ENCODE results near the gene UVSSA. TPM values are rescaled to one million over a fixed set of nuclear protein-coding genes. Genes with fewer than 3 reads are reported as not detected.
"Not testable (repeated sequence)": the region's sequence is repeated elsewhere in the genome, so short reads cannot be mapped to it uniquely, and the experiment has no call there.

UVSSA gene
- total RNA-seq, 2 experiments from 2014 or later, result 22.2 to 22.3 TPM

GRCh38 chr4:1384675-1385372, 37.8 kb downstream of the UVSSA start:
- no peaks in the 10 kb centered on the region for H3K27me3 Mint-ChIP-seq
- ChIA-PET POLR2A (no interaction called here), CTCF (no interaction called here)
- no peak for DNase-seq
- peaks cover 12% of the 10 kb centered on the region for H3K9me3 Mint-ChIP-seq
- H3K36me3 Mint-ChIP-seq (ENCODE audit: low read depth), result peaks cover 5% of the 10 kb centered on the region
- H3K4me3 Mint-ChIP-seq, result no peak overlapping the region
- no peaks in the 10 kb centered on the region for H3K4me1 Mint-ChIP-seq
- no peak overlapping the region for H3K27ac Mint-ChIP-seq

- H3K4me3 Mint-ChIP-seq, result no peak overlapping the region
- H3K27me3 Mint-ChIP-seq, result no peaks in the 10 kb centered on the region
- no peak for DNase-seq
- no peaks in the 10 kb centered on the region for H3K4me1 Mint-ChIP-seq
- H3K27ac Mint-ChIP-seq, result no peak overlapping the region
- H3K36me3 Mint-ChIP-seq (ENCODE audit: low read depth), result peaks cover 5% of the 10 kb centered on the region
- CTCF ChIA-PET, result no interaction called here
- H3K9me3 Mint-ChIP-seq, result peaks cover 13% of the 10 kb centered on the region
- POLR2A ChIA-PET, result no interaction called here
Measured at GRCh38 chr4:1385373-1386340, 38.6 kb downstream of the UVSSA start.

GRCh38 chr4:1393363-1393762, 46.4 kb downstream of the UVSSA start:
- DNase-seq, H3K4me3 Mint-ChIP-seq, POLR2A ChIA-PET, H3K27me3 Mint-ChIP-seq, CTCF ChIA-PET, H3K4me1 Mint-ChIP-seq, H3K27ac Mint-ChIP-seq: not testable (repeated sequence)
- H3K36me3 Mint-ChIP-seq (ENCODE audit: low read depth), result peaks cover 18% of the 10 kb centered on the region
- peaks cover 22% of the 10 kb centered on the region for H3K9me3 Mint-ChIP-seq

GRCh38 chr4:1393866-1394265, 46.9 kb downstream of the UVSSA start:
- peaks cover 18% of the 10 kb centered on the region for H3K36me3 Mint-ChIP-seq (ENCODE audit: low read depth)

GRCh38 chr4:1394554-1395388, 47.8 kb downstream of the UVSSA start:
- H3K27ac Mint-ChIP-seq, H3K4me3 Mint-ChIP-seq, H3K27me3 Mint-ChIP-seq, H3K4me1 Mint-ChIP-seq, CTCF ChIA-PET, POLR2A ChIA-PET, DNase-seq: not testable (repeated sequence)
- Mint-ChIP-seq H3K9me3 (peaks cover 13% of the 10 kb centered on the region), H3K36me3 (ENCODE audit: low read depth) (peaks cover 18% of the 10 kb centered on the region)

More at GRCh38 chr4:1393866-1394265, 46.9 kb downstream of the UVSSA start:
- Mint-ChIP-seq H3K27me3 (no peaks in the 10 kb centered on the region), H3K4me3 (no peak overlapping the region), H3K9me3 (peaks cover 18% of the 10 kb centered on the region), H3K4me1 (no peaks in the 10 kb centered on the region), H3K27ac (no peak overlapping the region)
- POLR2A ChIA-PET, result no interaction called here
- DNase-seq, result no peak
- CTCF ChIA-PET, result no interaction called here

GRCh38 chr4:1395389-1395820, 48.4 kb downstream of the UVSSA start:
- H3K27ac Mint-ChIP-seq, H3K4me3 Mint-ChIP-seq, DNase-seq, H3K27me3 Mint-ChIP-seq, H3K4me1 Mint-ChIP-seq, CTCF ChIA-PET, POLR2A ChIA-PET: not testable (repeated sequence)
- Mint-ChIP-seq H3K36me3 (ENCODE audit: low read depth) (peaks cover 18% of the 10 kb centered on the region), H3K9me3 (peaks cover 12% of the 10 kb centered on the region)

- CTCF ChIA-PET, result no interaction called here
- Mint-ChIP-seq H3K4me3 (no peak overlapping the region), H3K27ac (no peak overlapping the region), H3K36me3 (ENCODE audit: low read depth) (peaks cover 18% of the 10 kb centered on the region), H3K9me3 (peaks cover 12% of the 10 kb centered on the region), H3K4me1 (no peaks in the 10 kb centered on the region), H3K27me3 (peaks cover 5% of the 10 kb centered on the region)
- no peak for DNase-seq
- POLR2A ChIA-PET, result no interaction called here
Measured at GRCh38 chr4:1395941-1396805, 49.2 kb downstream of the UVSSA start.

GRCh38 chr4:1396806-1397455, 49.9 kb downstream of the UVSSA start:
- POLR2A ChIA-PET, result no interaction called here
- CTCF ChIA-PET, result no interaction called here

GRCh38 chr4:1398681-1399507, 51.9 kb downstream of the UVSSA start:
- Mint-ChIP-seq H3K4me1 (no peaks in the 10 kb centered on the region), H3K27ac (no peak overlapping the region), H3K36me3 (ENCODE audit: low read depth) (peaks cover 14% of the 10 kb centered on the region), H3K4me3 (no peak overlapping the region), H3K9me3 (peaks cover 8% of the 10 kb centered on the region), H3K27me3 (peaks cover 20% of the 10 kb centered on the region)
- DNase-seq, result no peak
- CTCF ChIA-PET, result no interaction called here
- POLR2A ChIA-PET, result no interaction called here

More at GRCh38 chr4:1396806-1397455, 49.9 kb downstream of the UVSSA start:
- no peak overlapping the region for H3K4me3 Mint-ChIP-seq
- H3K27me3 Mint-ChIP-seq, result peaks cover 11% of the 10 kb centered on the region
- no peaks in the 10 kb centered on the region for H3K4me1 Mint-ChIP-seq
- peaks cover 18% of the 10 kb centered on the region for H3K36me3 Mint-ChIP-seq (ENCODE audit: low read depth)
- no peak for DNase-seq
- H3K9me3 Mint-ChIP-seq, result peaks cover 12% of the 10 kb centered on the region
- H3K27ac Mint-ChIP-seq, result no peak overlapping the region

- no peak for DNase-seq
- peaks cover 24% of the 10 kb centered on the region for H3K27me3 Mint-ChIP-seq
- ChIA-PET CTCF (no interaction called here), POLR2A (no interaction called here)
- peaks cover 6% of the 10 kb centered on the region for H3K9me3 Mint-ChIP-seq
- H3K36me3 Mint-ChIP-seq (ENCODE audit: low read depth), result peaks cover 7% of the 10 kb centered on the region
- H3K4me3 Mint-ChIP-seq, result no peak overlapping the region
- H3K27ac Mint-ChIP-seq, result no peak overlapping the region
- no peaks in the 10 kb centered on the region for H3K4me1 Mint-ChIP-seq
Measured at GRCh38 chr4:1399508-1400190, 52.6 kb downstream of the UVSSA start.

GRCh38 chr4:1400191-1400805, 53.3 kb downstream of the UVSSA start:
- ChIA-PET POLR2A (no interaction called here), CTCF (no interaction called here)
- Mint-ChIP-seq H3K27me3 (peaks cover 31% of the 10 kb centered on the region), H3K9me3 (peaks cover 6% of the 10 kb centered on the region), H3K4me3 (no peak overlapping the region), H3K4me1 (no peaks in the 10 kb centered on the region), H3K36me3 (ENCODE audit: low read depth) (peaks cover 8% of the 10 kb centered on the region), H3K27ac (no peak overlapping the region)
- no peak for DNase-seq

All from activated CD4-positive, alpha-beta memory T cell treated with anti-CD3 and anti-CD28 coated beads, Interleukin-2, amount 10 ng/mL, durations not matched to agents 7 days and 5 days (primary cell).